Occipital lobe (tissue), 2 donors: ENCODE data around the gene GPR31. TPM values are rescaled to one million over a fixed set of nuclear protein-coding genes. Genes with fewer than 3 reads are reported as not detected.

ENCODE experiments used
- DNase-seq: peaks from one replicate; lab custom pipeline; 2025; lab: John Stamatoyannopoulos, UW
- total RNA-seq: library from RNA; depleted of rRNA; stranded (reverse); fragments of >200 nt; gene quantifications from one replicate; pipeline ENCODE4 v1.2.3, GENCODE V29; 2014

GPR31 gene
- total RNA-seq, 1 donor from 2014 or later = not detected

DNA sequence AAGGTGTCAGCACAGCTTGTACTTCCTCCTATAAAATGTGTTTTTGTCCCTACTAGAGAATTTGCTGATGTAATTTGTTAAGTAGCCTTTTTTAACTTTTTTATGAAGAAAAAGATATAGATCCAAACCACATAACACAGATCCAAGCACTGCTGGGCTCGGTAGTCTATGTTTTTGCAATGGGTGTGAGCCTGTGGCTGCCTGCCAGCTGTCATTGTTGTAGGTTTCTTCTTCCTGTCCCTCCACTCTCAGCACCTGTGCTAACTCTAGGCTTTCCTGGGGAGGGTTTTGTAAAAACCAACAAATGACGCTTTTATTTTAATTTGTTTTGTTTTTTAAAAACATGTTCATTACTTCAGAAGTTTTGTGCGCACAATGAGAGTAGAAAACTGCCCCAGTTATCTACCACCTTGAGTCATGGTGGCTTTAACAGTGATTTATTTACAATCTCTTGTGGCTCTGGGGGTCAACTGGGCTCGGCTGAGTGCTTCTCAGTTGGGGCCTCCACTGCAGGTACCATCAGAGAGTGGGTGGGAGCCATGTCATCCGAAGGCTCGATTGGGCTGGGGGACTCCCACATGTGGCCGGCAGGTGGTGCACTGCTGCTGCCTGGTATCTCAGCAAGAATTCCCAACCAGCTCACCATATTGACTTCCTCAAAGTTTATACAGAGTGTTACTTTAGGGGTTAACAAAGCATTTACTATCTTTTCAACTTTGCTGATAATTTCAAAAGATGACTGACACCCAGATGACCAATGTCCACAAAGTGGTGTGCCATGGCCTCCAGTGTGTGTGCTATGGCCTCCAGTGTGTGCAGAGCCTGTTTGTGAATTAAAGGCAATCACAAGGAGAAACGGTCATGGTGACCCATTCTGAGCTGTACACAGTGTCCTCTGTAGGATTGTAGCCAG is 37.9 kb downstream of the GPR31 start:
- no peak for DNase-seq

DNA sequence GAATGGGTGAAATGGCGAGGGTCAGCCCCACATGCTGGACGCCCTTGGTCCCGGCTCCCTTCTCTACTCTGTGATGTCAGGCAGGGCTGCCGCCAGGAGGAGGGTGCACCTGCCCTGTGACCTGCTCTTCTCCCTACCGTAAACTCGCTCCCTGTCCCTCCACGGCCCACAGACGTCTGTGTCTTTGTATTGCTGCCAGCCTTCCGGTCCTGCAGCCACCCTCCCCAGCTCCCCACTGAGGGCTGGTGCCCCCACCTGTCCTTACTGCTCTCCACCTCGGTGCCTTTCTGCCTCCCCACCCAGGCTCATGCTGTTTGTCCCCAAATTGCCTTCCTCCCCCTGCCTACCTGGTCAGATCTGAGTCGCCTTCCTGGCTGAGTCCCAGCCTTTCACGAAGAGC is 38.9 kb downstream of the GPR31 start:
- no peak for DNase-seq

DNA sequence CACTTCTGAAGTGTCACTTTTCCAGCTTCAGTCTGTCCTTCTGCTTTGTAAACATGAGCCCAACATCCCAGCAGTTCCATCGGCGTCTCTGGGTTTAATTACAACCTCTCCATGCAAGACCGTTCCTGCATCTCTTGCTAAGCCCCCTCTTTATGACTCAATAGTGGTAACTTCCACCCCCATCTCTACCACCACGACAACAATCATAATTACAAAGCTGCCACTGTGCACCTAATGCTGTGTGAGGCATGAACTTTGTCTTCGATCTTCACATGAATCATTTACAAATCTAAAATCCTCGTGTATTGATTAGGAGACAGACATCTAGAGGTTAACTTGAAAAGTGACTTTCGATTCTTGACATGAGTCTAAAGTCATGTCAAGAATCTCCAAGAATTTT is 39.8 kb downstream of the GPR31 start:
- no peak for DNase-seq

DNA sequence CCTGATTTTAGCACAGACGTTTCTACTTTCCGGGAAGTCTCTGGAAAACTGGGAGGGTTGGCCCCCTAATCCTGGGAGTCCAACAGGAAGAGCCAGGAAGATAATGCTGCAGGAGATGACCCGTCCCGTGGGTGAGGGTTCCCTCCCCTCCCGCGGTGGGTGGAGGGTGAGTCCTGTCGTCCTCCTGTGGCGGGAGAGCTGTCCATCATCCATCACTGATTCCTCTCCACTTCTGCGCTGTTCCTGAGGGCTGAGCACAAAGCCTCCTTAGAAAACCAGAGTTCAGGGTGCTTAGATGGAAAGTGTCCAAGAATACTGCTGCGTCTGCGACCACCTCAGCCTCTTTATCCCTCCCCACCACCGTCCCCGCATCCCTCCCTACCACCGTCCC is 40.9 kb downstream of the GPR31 start:
- DNase-seq = no peak

DNA sequence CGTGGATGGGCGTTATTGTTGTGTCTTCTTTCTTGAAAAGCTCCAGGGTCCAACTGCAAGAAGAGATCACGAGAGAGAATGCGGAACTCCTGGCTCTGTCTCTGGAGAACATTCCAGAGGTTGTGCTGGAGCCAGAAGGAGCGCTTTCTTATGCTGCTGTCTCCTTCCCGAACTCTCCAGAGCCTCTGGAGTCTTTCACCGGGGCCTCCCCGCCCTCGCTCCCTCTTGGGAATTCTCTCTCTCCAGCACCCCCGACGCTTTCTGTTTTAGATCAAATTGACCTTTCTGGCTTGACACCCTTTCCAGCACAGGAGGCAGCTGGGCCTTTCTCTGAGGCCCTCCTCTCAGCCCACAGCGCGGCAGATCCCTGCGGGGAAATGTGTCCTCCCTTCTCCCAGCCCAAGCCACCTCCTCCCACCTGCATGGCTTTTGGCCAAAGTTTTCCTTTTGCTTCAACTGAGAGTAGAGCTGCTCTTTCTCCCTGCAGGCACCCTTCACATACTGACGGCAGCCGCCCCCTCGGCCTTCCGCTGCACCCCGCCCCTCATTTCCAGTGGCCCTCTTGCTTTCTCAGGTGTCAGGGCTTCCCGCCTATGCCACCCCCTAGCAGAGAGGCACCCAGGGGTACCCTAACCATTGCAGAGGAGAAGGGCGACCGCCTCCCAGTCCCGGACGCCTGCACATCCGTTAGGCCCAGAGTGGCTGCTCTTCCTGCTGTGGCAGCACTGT is 41.5 kb downstream of the GPR31 start:
- no peak for DNase-seq

DNA sequence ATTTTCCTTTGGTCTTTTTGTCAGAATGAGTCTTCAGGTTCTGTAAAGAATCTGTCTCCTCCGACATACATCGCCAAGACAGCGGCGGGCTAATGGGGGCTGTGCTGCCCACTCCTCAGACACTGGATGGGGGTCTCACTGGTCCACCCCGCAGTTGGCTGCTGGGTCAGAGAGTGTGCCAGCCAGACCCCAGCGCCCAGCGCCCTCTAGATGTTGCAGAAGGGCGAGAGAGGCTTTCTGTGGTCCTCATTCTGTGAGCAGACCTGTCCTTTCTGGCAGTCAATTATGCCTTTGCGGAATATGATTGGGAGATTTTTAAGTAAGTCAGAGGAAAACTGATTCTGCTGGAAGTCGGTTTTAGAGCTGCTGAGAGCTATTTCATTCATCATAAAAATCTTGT is 42.7 kb downstream of the GPR31 start:
- DNase-seq = no peak

DNA sequence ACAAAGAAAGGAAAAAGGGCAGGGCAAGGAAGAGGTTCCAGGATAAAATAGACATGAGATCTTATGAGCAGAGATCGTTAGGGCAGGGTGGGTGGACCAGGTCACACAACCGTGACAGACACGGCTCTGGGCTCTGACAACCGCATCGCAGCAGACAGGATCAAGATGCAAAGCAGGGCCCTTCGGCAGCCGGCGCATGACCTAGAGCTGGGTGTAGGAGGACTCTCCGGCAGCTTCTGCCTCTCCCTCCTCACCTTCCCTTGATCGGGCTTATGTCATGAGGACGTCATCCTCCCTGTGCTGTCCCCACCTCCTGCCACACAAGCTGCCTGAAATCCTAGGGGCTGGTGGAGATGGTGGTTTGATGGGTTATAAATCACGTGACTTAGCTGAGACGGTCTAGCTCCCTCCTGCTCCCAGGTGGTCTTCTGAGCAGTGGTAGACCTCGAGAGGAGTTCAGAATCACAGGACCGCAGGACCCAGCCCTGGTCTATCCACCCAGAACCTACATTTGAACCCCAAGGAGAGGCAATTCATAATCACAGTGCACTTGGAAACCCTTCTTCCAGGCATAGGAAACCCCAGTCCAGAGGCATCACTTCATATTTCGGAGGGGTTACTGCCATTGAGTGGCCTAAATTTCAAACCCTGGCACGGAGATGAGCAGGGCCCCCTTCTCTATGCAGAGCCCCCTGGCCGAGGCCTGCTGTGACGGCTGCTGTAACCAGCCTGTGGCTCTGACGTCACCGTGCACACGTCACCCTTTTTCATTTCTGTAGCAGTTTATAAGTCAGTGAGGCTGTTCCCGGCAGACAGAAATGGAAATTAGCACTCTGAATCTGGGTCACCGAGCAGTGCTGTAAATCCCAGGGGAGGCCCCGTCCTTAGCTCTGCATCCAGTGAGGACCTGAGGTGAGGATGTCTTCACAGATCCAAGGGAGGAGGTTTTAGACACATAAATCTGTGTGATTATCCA is 43.6 kb downstream of the GPR31 start:
- DNase-seq = no peak

DNA sequence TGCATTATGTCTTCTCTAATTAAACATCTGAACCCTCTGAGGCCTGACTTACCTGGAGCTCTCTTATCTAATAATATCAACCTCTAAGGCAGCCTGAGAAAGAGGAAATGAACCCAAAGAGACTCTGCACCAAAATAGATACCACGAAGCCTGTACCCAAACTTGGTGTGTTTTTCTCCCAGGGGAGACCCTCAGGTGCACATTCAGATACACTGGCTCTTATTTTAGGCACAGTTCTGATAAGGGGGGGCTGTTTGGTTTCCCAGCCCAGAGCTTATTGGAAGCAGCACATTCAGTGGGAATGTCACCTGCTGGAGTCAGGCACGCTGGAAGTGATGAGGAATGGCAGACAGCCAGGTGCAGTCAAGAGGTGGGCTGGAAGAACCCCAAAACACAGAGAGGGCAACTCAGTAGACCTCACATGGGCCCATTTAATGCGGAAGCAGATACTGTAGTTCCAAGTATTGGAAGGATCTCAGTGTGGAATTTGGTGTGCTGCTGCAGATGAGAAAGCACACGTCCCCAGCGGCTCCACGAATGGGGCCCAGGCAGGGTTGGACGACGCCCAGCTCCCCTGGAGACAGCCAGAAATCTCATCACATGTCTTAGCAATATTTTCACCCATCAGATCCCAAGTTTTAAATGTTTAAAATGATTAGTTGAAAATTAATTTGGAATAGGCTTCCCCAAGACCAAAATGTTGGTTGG is 44.6 kb downstream of the GPR31 start:
- no peak for DNase-seq

DNA sequence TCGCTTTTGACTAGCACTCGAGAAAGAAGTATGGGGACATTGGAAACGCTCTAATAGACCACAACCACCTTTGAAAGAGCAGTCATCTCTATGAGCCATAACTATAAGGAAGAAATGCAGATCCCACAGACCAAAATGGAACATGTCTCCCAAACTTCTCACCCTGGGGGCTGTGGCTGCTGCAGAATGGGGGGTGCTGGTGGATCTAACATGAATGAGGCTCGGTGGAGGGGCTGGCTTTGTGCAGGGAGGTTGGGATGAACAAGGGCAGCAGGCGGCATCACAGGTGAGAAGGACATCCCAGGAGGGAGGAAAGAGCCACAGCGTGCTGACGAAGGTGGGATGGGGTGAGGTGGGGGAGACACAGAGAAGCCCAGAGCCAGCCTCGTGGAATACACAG is 45.4 kb downstream of the GPR31 start:
- DNase-seq = no peak

DNA sequence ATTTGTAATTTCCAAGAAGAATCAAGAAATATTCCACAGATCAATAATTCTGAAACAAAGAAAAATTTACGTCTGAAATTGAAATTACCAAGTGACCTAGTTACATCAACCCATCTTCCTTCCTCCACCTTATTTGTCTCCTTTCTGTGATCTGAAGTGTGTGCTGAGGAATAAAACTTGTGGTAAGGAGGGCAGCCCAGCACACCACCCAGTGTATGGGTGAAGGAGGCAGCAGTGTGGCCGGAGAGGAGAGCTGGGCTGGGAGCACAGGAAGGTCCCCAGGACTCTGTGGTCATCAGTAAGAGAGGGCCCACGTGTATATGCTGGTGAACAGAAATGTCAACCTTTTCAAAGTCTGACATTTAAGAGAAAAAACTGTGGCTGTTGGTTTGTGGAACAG is 46.2 kb downstream of the GPR31 start:
- DNase-seq = no peak

DNA sequence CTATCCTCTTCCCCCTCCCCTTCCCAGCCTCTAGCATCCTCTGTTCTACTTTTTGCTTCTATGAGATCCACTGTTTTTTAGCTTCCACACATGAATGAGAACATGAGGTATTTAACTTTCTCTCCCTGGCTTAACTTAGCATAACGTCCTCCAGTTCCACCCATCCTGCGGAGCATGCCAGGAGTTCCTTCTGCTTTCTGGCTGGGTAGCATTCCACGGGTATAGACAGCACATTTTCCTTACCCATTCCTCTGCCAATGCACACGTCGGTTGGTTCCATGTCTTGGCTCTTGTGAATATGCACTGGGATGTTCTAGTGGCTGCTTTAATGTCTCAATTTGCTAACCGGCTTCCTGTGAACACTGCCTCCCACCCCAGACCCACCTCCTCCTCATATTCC is 48.1 kb downstream of the GPR31 start:
- no peak for DNase-seq

DNA sequence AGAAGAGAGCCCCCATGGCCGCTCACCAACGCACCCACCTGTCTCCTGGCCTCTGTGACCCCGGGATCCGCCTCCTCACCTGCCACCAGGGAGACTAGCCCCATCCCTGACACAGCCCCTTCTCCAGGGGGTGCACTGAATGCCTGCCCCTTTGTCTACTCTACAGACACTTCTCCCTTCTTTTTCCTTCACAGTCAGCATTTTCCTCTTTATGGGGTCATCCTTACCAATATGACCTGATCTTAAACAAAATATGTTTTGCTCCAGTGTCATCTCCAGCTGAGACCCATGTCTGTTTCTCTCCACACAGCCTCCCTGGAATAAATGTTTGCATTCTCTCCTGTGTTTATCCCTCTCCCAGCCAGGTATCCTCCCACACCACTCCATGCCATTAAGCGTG is 49.5 kb downstream of the GPR31 start:
- no peak for DNase-seq

DNA sequence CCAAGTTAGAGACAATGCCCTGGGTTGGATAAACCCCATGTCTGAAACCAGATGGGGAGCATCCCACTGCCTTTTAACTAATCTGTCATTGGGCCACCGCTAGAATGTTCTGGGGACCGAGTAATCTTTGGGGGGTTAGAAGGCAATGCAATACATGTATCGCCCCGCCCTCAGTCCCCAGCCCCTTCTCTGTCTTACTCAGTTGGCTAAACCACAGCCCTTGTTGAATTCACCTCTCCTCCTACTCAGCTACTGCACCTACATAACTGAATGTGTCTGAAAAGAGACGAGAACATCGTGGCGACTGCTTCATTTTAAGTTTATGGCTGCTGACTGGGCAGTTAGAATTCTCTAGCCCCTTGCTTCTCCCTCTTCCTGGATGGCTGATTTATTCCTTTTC is 50.0 kb downstream of the GPR31 start:
- no peak for DNase-seq

DNA sequence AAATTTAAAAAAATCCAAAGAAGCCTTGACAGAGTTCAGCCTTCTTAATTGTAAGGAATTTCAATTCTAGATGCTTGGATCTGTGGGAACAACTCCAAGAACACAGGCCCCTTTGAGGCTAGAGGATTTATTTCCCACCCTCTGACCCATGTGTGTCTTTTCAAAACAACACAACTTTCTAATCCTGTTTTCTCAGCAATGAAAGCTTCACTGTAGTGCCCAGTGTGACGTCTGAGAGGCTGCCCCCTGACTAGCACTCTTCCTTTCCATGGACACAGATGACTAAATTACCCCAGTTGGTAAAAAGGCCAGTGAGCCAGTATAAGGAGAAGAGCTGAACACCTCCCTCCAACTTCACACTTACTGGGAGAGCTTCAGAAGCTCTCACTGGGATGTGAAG is 51.4 kb downstream of the GPR31 start:
- DNase-seq = no peak

Other genes starting within 250 kb of the GPR31 start
- 20.9 TPM for gene RNASET2, start 201.4 kb downstream of the GPR31 start, total RNA-seq
- 32.3 TPM for gene CEP43, start 158.6 kb downstream of the GPR31 start, total RNA-seq
- gene CCR6, start 34.9 kb downstream of the GPR31 start, total RNA-seq = not detected
- gene UNC93A, start 133.3 kb upstream of the GPR31 start, total RNA-seq = not detected
- 0.16 TPM for gene TTLL2, start 167.1 kb upstream of the GPR31 start, total RNA-seq